ENCODE results near the gene RSPO3. TPM values are rescaled to one million over a fixed set of nuclear protein-coding genes. Genes with fewer than 3 reads are reported as not detected.

RSPO3 gene
- total and polyA plus RNA-seq, 9 of the 15 experiments (the other 6 are each of a cell fraction or from before 2014, with no cell fraction given), result not detected

GRCh38 chr6:127191716-127192115 lies 73.2 kb downstream of the RSPO3 start:
- Histone ChIP-seq H3K79me2 (ENCODE audit: control insufficient read depth, insufficient read depth, low read length) (no peaks in the 10 kb centered on the region), H3K9me1 (ENCODE audit: control insufficient read depth, insufficient read depth, low read length) (no peaks in the 10 kb centered on the region), H3K27me3 (ENCODE audit: control insufficient read depth in 2 of 2, insufficient read depth in 2 of 2, low read length in 2 of 2) (no peaks in the 10 kb centered on the region), H3K4me3 (no peak overlapping the region), H3K9ac (ENCODE audit: insufficient read depth in 1 of 2, low read depth in 2 of 2, low read length in 2 of 2) (no peak overlapping the region), H3K9me3 (replicated peaks; ENCODE audit: control insufficient read depth, insufficient read depth, low read depth, low read length) (no peaks in the 10 kb centered on the region), H2AFZ (ENCODE audit: low read depth, low read length) (no peak overlapping the region), H3K4me2 (ENCODE audit: insufficient read depth, low read length) (no peak overlapping the region), H4K20me1 (replicated peaks; ENCODE audit: control insufficient read depth, insufficient read depth, low read length) (no peaks in the 10 kb centered on the region), H3K36me3 (ENCODE audit: control insufficient read depth, insufficient read depth, low read length) (no peaks in the 10 kb centered on the region), H3K27ac (ENCODE audit: extremely low read depth, low read depth, low read length) (no peak overlapping the region), H3K4me1 (replicated peaks in 1 of 2; ENCODE audit: control insufficient read depth in 2 of 2, insufficient read depth in 2 of 2, low read length in 2 of 2) (no peaks in the 10 kb centered on the region)
- no TSS peak for BruUV-seq (replicated peaks)
- DNase-seq (ENCODE audit: extremely low read depth in 1 of 4, low spot score in 3 of 4) (no peak), FAIRE-seq (no peak), ATAC-seq (no peak)
- ChIA-PET CTCF (ENCODE audit: low intra/inter-chr PET ratio) (no interaction called here), POLR2A (no interaction called here)
- TF ChIP-seq ZNF277 (CRISPR knock-in tag; IDR thresholded peaks at IDR 0.05; ENCODE audit: borderline replicate concordance) (no peak), E2F5 (CRISPR knock-in tag; IDR thresholded peaks at IDR 0.05) (no peak), ZBTB1 (CRISPR knock-in tag; IDR thresholded peaks at IDR 0.05; ENCODE audit: borderline replicate concordance, low read depth) (no peak), ZNF740 (CRISPR knock-in tag; IDR thresholded peaks at IDR 0.05) (no peak), ZNF740 (tag; IDR thresholded peaks at IDR 0.05) (no peak), MEF2A (IDR thresholded peaks at IDR 0.05; ENCODE audit: control insufficient read depth, low read depth, low read length) (no peak), FOXA1 (IDR thresholded peaks at IDR 0.05; ENCODE audit: borderline replicate concordance) (no peak)
- 0% methylated on average over 1 of the region's 1 CpG for WGBS (ENCODE audit: insufficient coverage, low coverage, missing lambda C conversion rate)
- in situ Hi-C loops (cut with MboI) (no loop called here), intact Hi-C loops (cut with micrococcal nuclease) (loop anchor here (5.0 to 10.0 kb wide), 2 partner anchors 76 to 1197 kb away; partner anchors contain the start of gene RNF146)

All from K562 (cell line).